Measurements from ENCODE around the gene FAM200C. TPM values are rescaled to one million over a fixed set of nuclear protein-coding genes. Genes with fewer than 3 reads are reported as not detected.

FAM200C gene
- total RNA-seq, 1 donor from 2014 or later: 9.1 TPM

- Mint-ChIP-seq H3K4me3 (no peak overlapping the region), H3K36me3 (ENCODE audit: low read depth) (no peaks in the 10 kb centered on the region), H3K9me3 (no peaks in the 10 kb centered on the region), H3K27me3 (ENCODE audit: low read depth) (peaks cover 47% of the 10 kb centered on the region), H3K4me1 (peaks cover 28% of the 10 kb centered on the region), H3K27ac (ENCODE audit: unreplicated experiment) (no peak overlapping the region)
- no peak for TF ChIP-seq CTCF (conservative IDR thresholded peaks at IDR 0.05)
- no peak for DNase-seq (ENCODE audit: low read depth, low spot score)
Observed at GRCh38 chr5:160367261-160367660, 32.6 kb downstream of the FAM200C start.

- H3K27me3 Mint-ChIP-seq (ENCODE audit: low read depth): peaks cover 40% of the 10 kb centered on the region
- peaks cover 28% of the 10 kb centered on the region for H3K4me1 Mint-ChIP-seq
- no peak overlapping the region for H3K4me3 Mint-ChIP-seq
- no peak overlapping the region for H3K27ac Mint-ChIP-seq (ENCODE audit: unreplicated experiment)
- H3K9me3 Mint-ChIP-seq: no peaks in the 10 kb centered on the region
- no peaks in the 10 kb centered on the region for H3K36me3 Mint-ChIP-seq (ENCODE audit: low read depth)
- TF ChIP-seq CTCF (conservative IDR thresholded peaks at IDR 0.05): no peak
- DNase-seq (ENCODE audit: low read depth, low spot score): no peak
Observed at GRCh38 chr5:160366230-160366629, 33.6 kb downstream of the FAM200C start.

- Mint-ChIP-seq H3K4me3 (no peak overlapping the region), H3K27me3 (ENCODE audit: low read depth) (peaks cover 16% of the 10 kb centered on the region), H3K27ac (ENCODE audit: unreplicated experiment) (peak overlapping the region; percentile 51), H3K9me3 (no peaks in the 10 kb centered on the region), H3K4me1 (peaks cover 20% of the 10 kb centered on the region), H3K36me3 (ENCODE audit: low read depth) (no peaks in the 10 kb centered on the region)
- no peak for TF ChIP-seq CTCF (conservative IDR thresholded peaks at IDR 0.05)
- no peak for DNase-seq (ENCODE audit: low read depth, low spot score)
Observed at GRCh38 chr5:160363660-160364395, 36.0 kb downstream of the FAM200C start.

GRCh38 chr5:160363211-160363610, 36.6 kb downstream of the FAM200C start:
- Mint-ChIP-seq H3K27ac (ENCODE audit: unreplicated experiment) (peak overlapping the region; percentile 51), H3K36me3 (ENCODE audit: low read depth) (no peaks in the 10 kb centered on the region), H3K4me3 (no peak overlapping the region), H3K4me1 (peaks cover 20% of the 10 kb centered on the region), H3K9me3 (no peaks in the 10 kb centered on the region), H3K27me3 (ENCODE audit: low read depth) (peaks cover 10% of the 10 kb centered on the region)
- no peak for DNase-seq (ENCODE audit: low read depth, low spot score)
- TF ChIP-seq CTCF (conservative IDR thresholded peaks at IDR 0.05): no peak

GRCh38 chr5:160361624-160362228, 38.1 kb downstream of the FAM200C start:
- H3K9me3 Mint-ChIP-seq: no peaks in the 10 kb centered on the region

More at GRCh38 chr5:160361624-160362228, 38.1 kb downstream of the FAM200C start:
- peaks cover 5% of the 10 kb centered on the region for H3K27me3 Mint-ChIP-seq (ENCODE audit: low read depth)
- TF ChIP-seq CTCF (conservative IDR thresholded peaks at IDR 0.05): no peak
- DNase-seq (ENCODE audit: low read depth, low spot score): no peak
- H3K27ac Mint-ChIP-seq (ENCODE audit: unreplicated experiment): no peak overlapping the region
- H3K4me3 Mint-ChIP-seq: no peak overlapping the region
- no peaks in the 10 kb centered on the region for H3K36me3 Mint-ChIP-seq (ENCODE audit: low read depth)
- H3K4me1 Mint-ChIP-seq: peaks cover 30% of the 10 kb centered on the region
